GM12878 (cell line): ENCODE results near the gene TRABD2B. TPM values are rescaled to one million over a fixed set of nuclear protein-coding genes. Genes with fewer than 3 reads are reported as not detected.

Experiments used
- ATAC-seq: fragments of 200-7000 bp; cut with Tn5 transposase; 3 replicates; pipeline ENCODE4 v1.9.1; 2020; ENCODE audit warnings: mild to moderate bottlenecking, moderate library complexity
- BruUV-seq: library from RNA; stranded (reverse); fragments of 400-500 nt; replicated peaks from 2 replicates; lab custom pipeline; 2021; lab: Mats Ljungman, UMichigan
- CTCF ChIA-PET: fragments of 300-600 bp; sonication (Branson Sonifier 250); formaldehyde crosslinking; extraction: SDS; loops from one replicate; lab custom pipeline; 2021; ENCODE audit warnings: inconsistent platforms; lab: Yijun Ruan, JAX
- POLR2A ChIA-PET: fragments of 350-600 bp; formaldehyde crosslinking; extraction: SDS; loops from one replicate; lab custom pipeline; 2021; ENCODE audit warnings: inconsistent platforms; lab: Charles Lee
- RAD21 ChIA-PET: fragments of 300-600 bp; sonication (Branson Sonifier 250); formaldehyde crosslinking; loops from one replicate; lab custom pipeline; 2023; ENCODE audit warnings: antibody characterized with exemption; ENCODE audit not compliant: unreplicated experiment; lab: Charles Lee
- SMC1A ChIA-PET: fragments of 300-600 bp; sonication (Branson Sonifier 250); formaldehyde crosslinking; loops from one replicate; lab custom pipeline; 2023; ENCODE audit not compliant: unreplicated experiment, uncharacterized antibody; lab: Charles Lee
- DNase-seq: peaks from one replicate; pipeline ENCODE4 v3.0.0-alpha.2; 2011; ENCODE audit warnings: low read depth, low spot score
- FAIRE-seq: peaks from 3 replicates; lab custom pipeline; 2011; peaks lifted over from hg19 to GRCh38; lab: Jason Lieb, UNC
- H2AFZ ChIP-seq: 2 replicates; pipeline ENCODE4 v1.6.0; 2011; ENCODE audit warnings: low read depth, low read length, control low read depth; ENCODE audit not compliant: control insufficient read depth
- H3K27ac ChIP-seq: 2 replicates; pipeline ENCODE4 v1.5.1; 2011; ENCODE audit warnings: control low read depth; ENCODE audit not compliant: control insufficient read depth, insufficient read depth
- H3K27me3 ChIP-seq, 2 experiments: replicated peaks in 1 of 2; 2 replicates each; pipeline versions ENCODE4 v1.6.0 to v1.6.1; 2011; ENCODE audit warnings: low read length in 1 of 2; ENCODE audit not compliant: control insufficient read depth in 2 of 2, insufficient read depth in 2 of 2
- H3K36me3 ChIP-seq, 2 experiments: 2 replicates each; pipeline ENCODE4 v1.5.1; 2011; ENCODE audit warnings: low read length in 1 of 2; ENCODE audit not compliant: control insufficient read depth in 2 of 2, insufficient read depth in 2 of 2
- H3K4me1 ChIP-seq: 2 replicates; pipeline ENCODE4 v1.6.1; 2011; ENCODE audit warnings: mild to moderate bottlenecking, low read length, moderate library complexity, mixed read lengths; ENCODE audit not compliant: control insufficient read depth, insufficient read depth
- H3K4me2 ChIP-seq: 2 replicates; pipeline ENCODE4 v1.6.0; 2011; ENCODE audit warnings: control low read depth; ENCODE audit not compliant: control insufficient read depth, insufficient read depth
- H3K4me3 ChIP-seq: fragments of 200-600 bp; sonication (generic); 2 replicates; pipeline ENCODE4 v1.5.1; 2016
- H3K79me2 ChIP-seq: 2 replicates; pipeline ENCODE4 v1.6.0; 2011; ENCODE audit warnings: low read length; ENCODE audit not compliant: control insufficient read depth, insufficient read depth
- H3K9ac ChIP-seq: 2 replicates; pipeline ENCODE4 v1.8.0; 2011; ENCODE audit warnings: low read length, control low read depth, mixed read lengths; ENCODE audit not compliant: control insufficient read depth, insufficient read depth
- H3K9me3 ChIP-seq: replicated peaks from 3 replicates; pipeline ENCODE4 v1.5.1; 2011; ENCODE audit warnings: mild to moderate bottlenecking, low read length; ENCODE audit not compliant: control insufficient read depth, insufficient read depth
- H4K20me1 ChIP-seq: 2 replicates; pipeline ENCODE4 v1.6.0; 2011; ENCODE audit not compliant: control insufficient read depth, insufficient read depth
- BHLHE40 ChIP-seq, 2 experiments: fragments of 450-650 bp in 1 of 2; IDR thresholded peaks; 2 replicates each; pipeline ENCODE4 v1.6.1; 2011 to 2017; ENCODE audit warnings: low read depth in 2 of 2, borderline replicate concordance in 1 of 2, improper control_type of control experiment in 1 of 2, low read length in 1 of 2, mild to moderate bottlenecking in 1 of 2
- CBFB ChIP-seq: IDR thresholded peaks from 2 replicates; pipeline ENCODE4 v1.6.1; 2016; ENCODE audit warnings: antibody characterized with exemption, low read depth
- CBX5 ChIP-seq: sonication (generic); IDR thresholded peaks from 2 replicates; pipeline ENCODE4 v1.6.1; 2016; ENCODE audit warnings: low read depth, moderate library complexity, mild to moderate bottlenecking, inconsistent platforms
- CHD2 ChIP-seq: IDR thresholded peaks from 2 replicates; pipeline ENCODE4 v1.6.1; 2011; ENCODE audit warnings: low read depth, low read length, improper control_type of control experiment, borderline replicate concordance
- HCFC1 ChIP-seq: fragments of 150-350 bp; IDR thresholded peaks from 2 replicates; pipeline ENCODE4 v1.6.1; 2014; ENCODE audit warnings: low read length
- JUND ChIP-seq: IDR thresholded peaks from 2 replicates; pipeline ENCODE4 v1.6.1; 2012; ENCODE audit warnings: low read depth, mild to moderate bottlenecking, low read length, improper control_type of control experiment, moderate library complexity
- KDM1A ChIP-seq: fragments of 200-600 bp; sonication (generic); IDR thresholded peaks from 2 replicates; pipeline ENCODE4 v1.6.1; 2016; ENCODE audit warnings: borderline replicate concordance
- NFIC ChIP-seq: IDR thresholded peaks from 2 replicates; pipeline ENCODE4 v1.6.1; 2012; ENCODE audit warnings: low read depth, mild to moderate bottlenecking, inconsistent platforms, low read length, moderate library complexity
- NFYA ChIP-seq: IDR thresholded peaks from 2 replicates; pipeline ENCODE4 v1.6.1; 2011; ENCODE audit warnings: low read depth, mild to moderate bottlenecking, low read length, improper control_type of control experiment, borderline replicate concordance
- NR2C1 ChIP-seq: fragments of 450-650 bp; IDR thresholded peaks from 2 replicates; pipeline ENCODE4 v1.6.1; 2017; ENCODE audit warnings: antibody characterized with exemption, mild to moderate bottlenecking, moderate library complexity
- NR2C2 ChIP-seq: IDR thresholded peaks from 2 replicates; pipeline ENCODE4 v1.6.1; 2011; ENCODE audit warnings: borderline replicate concordance, low read depth; ENCODE audit not compliant: control insufficient read depth, insufficient read length
- PKNOX1 ChIP-seq: fragments of 450-650 bp; IDR thresholded peaks from 2 replicates; pipeline ENCODE4 v1.6.1; 2016; ENCODE audit warnings: mild to moderate bottlenecking
- POLR2AphosphoS5 ChIP-seq: IDR thresholded peaks from 2 replicates; pipeline ENCODE4 v1.6.1; 2011; ENCODE audit warnings: mild to moderate bottlenecking, low read length, inconsistent platforms
- RCOR1 ChIP-seq: conservative IDR thresholded peaks from 2 replicates; pipeline ENCODE4 v1.6.1; 2012; ENCODE audit warnings: low read depth, low read length, improper control_type of control experiment
- SIX5 ChIP-seq: IDR thresholded peaks from 2 replicates; pipeline ENCODE4 v1.6.1; 2011; ENCODE audit warnings: mild to moderate bottlenecking, low read depth, low read length, moderate library complexity; ENCODE audit not compliant: severe bottlenecking
- SMAD1 ChIP-seq: fragments of 450-650 bp; IDR thresholded peaks from 2 replicates; pipeline ENCODE4 v1.6.1; 2018; ENCODE audit warnings: mild to moderate bottlenecking, low read depth; ENCODE audit not compliant: partially characterized antibody
- SMAD5 ChIP-seq: IDR thresholded peaks from 2 replicates; pipeline ENCODE4 v1.6.1; 2016; ENCODE audit warnings: antibody characterized with exemption, low read depth
- SMARCA5 ChIP-seq: fragments of 450-650 bp; IDR thresholded peaks from 2 replicates; pipeline ENCODE4 v1.6.1; 2017; ENCODE audit warnings: mild to moderate bottlenecking
- SRF ChIP-seq, 2 experiments: IDR thresholded peaks; 2 replicates each; pipeline ENCODE4 v1.6.1; 2011; ENCODE audit warnings: low read depth in 2 of 2, low read length in 2 of 2, mild to moderate bottlenecking in 1 of 2, moderate library complexity in 1 of 2
- WRNIP1 ChIP-seq: IDR thresholded peaks from 2 replicates; pipeline ENCODE4 v1.6.1; 2011; ENCODE audit warnings: low read depth, low read length, improper control_type of control experiment, borderline replicate concordance
- ZNF24 ChIP-seq: fragments of 450-650 bp; IDR thresholded peaks from 2 replicates; pipeline ENCODE4 v1.6.1; 2017; ENCODE audit warnings: antibody characterized with exemption, mild to moderate bottlenecking
- ZNF687 ChIP-seq: fragments of 450-650 bp; IDR thresholded peaks from 2 replicates; pipeline ENCODE4 v1.6.1; 2017; ENCODE audit warnings: mild to moderate bottlenecking, moderate library complexity
- WGBS: methylation state at CpG from one replicate; pipeline ENCODE4 v1.1.6; 2016; ENCODE audit warnings: low lambda C conversion rate; ENCODE audit not compliant: insufficient replicate concordance, insufficient coverage; ENCODE audit errors: missing lambda C conversion rate; 5-methylcytosine and 5-hydroxymethylcytosine counted together
- in situ Hi-C: fragments of 300-500 bp; cut with MboI; formaldehyde crosslinking; loops from 9 replicates; pipeline ENCODE4 v1.14.3; 2018; ENCODE audit warnings: mixed read lengths
- intact Hi-C: fragments of 100-400 bp; cut with micrococcal nuclease; formaldehyde crosslinking; loops from one replicate; pipeline ENCODE4 v1.14.2; 2022; ENCODE audit not compliant: unreplicated experiment
- polyA plus RNA-seq, 11 experiments: library from polyadenylated mRNA; depleted of rRNA in 4 of 11; unstranded in 6 of 11; stranded (reverse) in 5 of 11; fragments of >200 nt; fragmentation: Nextera tagmentation in 4 of 11; fragmentation: Illumina TruSeq in 1 of 11; extraction: Ambion mirVana in 4 of 11; extraction: Trizol in 1 of 11; gene quantifications; 1 replicate in 1 of 11; 2 replicates in 10 of 11; pipeline versions ENCODE4 v1.2.1 to v1.2.3, GENCODE V29; 2011 to 2016; ENCODE audit warnings: inconsistent platforms in 2 of 11, missing spikeins in 2 of 11, low read depth in 1 of 11
- total RNA-seq, 4 experiments: library from RNA; depleted of rRNA in 3 of 4; stranded (reverse); fragments of >200 nt in 3 of 4; fragmentation: Illumina TruSeq in 1 of 4; extraction: Trizol in 1 of 4; gene quantifications; 2 replicates each; pipeline versions ENCODE4 v1.2.1 to v1.2.3, GENCODE V29; 2013 to 2021

TRABD2B gene
- total and polyA plus RNA-seq, 10 of the 15 experiments (the other 5 are each of a cell fraction or from before 2014, with no cell fraction given): not detected

GRCh38 chr1:47913225-47913823 lies 83.9 kb downstream of the TRABD2B start (continued):
- TF ChIP-seq WRNIP1 (no peak), CBFB (no peak), JUND (no peak), SMAD1 (no peak), POLR2AphosphoS5 (no peak), BHLHE40 (IDR thresholded peaks at IDR 0.05; ENCODE audit: borderline replicate concordance in 1 of 2, low read depth in 2 of 2, low read length in 1 of 2) (no peak), CBX5 (no peak), KDM1A (no peak), NFYA (no peak), SIX5 (no peak), CHD2 (no peak)

- intact Hi-C loops (no loop called here), in situ Hi-C loops (no loop called here)
- Histone ChIP-seq H3K4me2 (no peak overlapping the region), H4K20me1 (no peaks in the 10 kb centered on the region), H3K4me1 (no peaks in the 10 kb centered on the region), H3K79me2 (no peaks in the 10 kb centered on the region), H3K27ac (no peak overlapping the region), H3K9me3 (no peaks in the 10 kb centered on the region), H3K36me3 (no peaks in the 10 kb centered on the region), H3K9ac (no peak overlapping the region), H3K4me3 (no peak overlapping the region), H3K27me3 (peaks cover 0 to under 1% of the 10 kb centered on the region in 2 experiments), H2AFZ (no peak overlapping the region)
- no peak for FAIRE-seq
- 0% methylated on average over 4 of the region's 4 CpGs for WGBS
- CTCF ChIA-PET: no interaction called here
- DNase-seq: no peak
- RAD21 ChIA-PET: no interaction called here
- BruUV-seq: no TSS peak
- SMC1A ChIA-PET: no interaction called here
- POLR2A ChIA-PET: no interaction called here
- ATAC-seq: no peak
- TF ChIP-seq SMARCA5 (no peak), ZNF24 (no peak), PKNOX1 (no peak), RCOR1 (no peak), HCFC1 (no peak), NR2C2 (no peak), NFIC (no peak), ZNF687 (no peak), CBFB (no peak), NR2C1 (no peak), SRF (IDR thresholded peaks at IDR 0.05; ENCODE audit: low read depth in 2 of 2, low read length in 2 of 2) (no peak), SMAD5 (no peak)
Measured at GRCh38 chr1:47912756-47913155, 84.4 kb downstream of the TRABD2B start.
